PFSK-1 (cell line): ENCODE measurements around the gene ZNF786.
A peak's percentile ranks its signal among the peaks of the same experiment; 100 is the strongest.

Experiments used
- FOXP2 ChIP-seq: optimal IDR thresholded peaks from 2 replicates; pipeline ENCODE3; 2011; ENCODE audit warnings: borderline replicate concordance, control low read depth, inconsistent platforms; ENCODE audit not compliant: insufficient read depth; ENCODE audit errors: extremely low read length, extremely low read depth
- POLR2AphosphoS5 ChIP-seq: IDR thresholded peaks from 2 replicates; pipeline ENCODE4 v1.6.1; 2012; ENCODE audit warnings: low read depth, mild to moderate bottlenecking, control low read depth, low read length, moderate library complexity
- SIN3A ChIP-seq: IDR thresholded peaks from 2 replicates; pipeline ENCODE4 v1.6.1; 2012; ENCODE audit warnings: mild to moderate bottlenecking, low read length, moderate library complexity, borderline replicate concordance; ENCODE audit not compliant: insufficient read depth
- TAF1 ChIP-seq: IDR thresholded peaks from 2 replicates; pipeline ENCODE4 v1.6.1; 2012; ENCODE audit warnings: low read length, control low read depth, borderline replicate concordance; ENCODE audit not compliant: insufficient read depth
- TF ChIP-seq, protein P1 (sequence below), 2 experiments: IDR thresholded peaks; 2 replicates each; pipeline versions ENCODE4 v1.6.1 to v1.8.0; 2011 to 2012; ENCODE audit warnings: low read depth in 2 of 2, low read length in 2 of 2, control low read depth in 1 of 2, inconsistent platforms in 1 of 2, mild to moderate bottlenecking in 1 of 2, moderate library complexity in 1 of 2; ENCODE audit not compliant: insufficient read depth in 1 of 2

ZNF786 gene

DNA sequence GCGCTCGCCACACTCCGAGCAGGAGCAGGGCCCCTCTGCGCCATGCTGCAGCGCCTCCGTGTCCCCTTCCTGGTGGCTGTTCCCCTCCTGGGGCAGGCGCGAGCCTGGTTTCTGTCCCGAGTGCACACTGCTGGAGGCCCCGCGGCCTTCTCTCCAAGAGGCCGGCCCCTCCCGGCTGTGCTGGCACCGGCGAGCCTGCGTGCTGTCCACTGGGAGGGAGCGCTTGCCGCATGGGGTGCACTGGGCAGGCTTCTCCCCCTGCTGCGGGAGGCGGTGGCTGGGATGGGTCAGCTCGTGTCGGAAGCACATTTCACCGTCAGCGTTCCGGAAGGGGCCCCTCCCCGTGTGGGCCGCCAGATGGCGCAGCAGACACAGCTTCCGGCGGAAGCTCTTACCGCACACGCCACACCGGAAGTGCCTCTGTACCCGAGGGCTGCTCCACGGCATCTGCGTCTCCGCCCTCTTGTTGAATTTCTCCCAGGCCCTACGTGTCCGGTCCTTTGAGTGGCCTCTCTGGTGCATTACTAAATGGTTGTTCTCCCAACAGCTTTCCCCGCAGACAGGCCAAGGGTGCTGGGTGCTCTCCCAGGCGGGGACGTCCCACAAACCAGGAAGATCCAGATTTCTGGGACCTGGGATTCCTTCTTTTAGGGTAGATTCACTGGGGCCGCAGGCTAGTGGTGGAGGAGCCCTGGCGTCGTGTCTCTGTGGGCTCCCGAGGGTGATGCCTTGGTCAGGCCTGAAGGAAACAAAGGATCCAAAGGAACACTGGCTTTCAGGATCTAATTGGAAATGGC is 18.7 kb downstream of the ZNF786 start:
- TF ChIP-seq FOXP2 (peak; percentile 42), POLR2AphosphoS5 (no peak)

GRCh38 chr7:149071182-149071635 is 19.3 kb downstream of the ZNF786 start:
- TF ChIP-seq, protein P1, sequence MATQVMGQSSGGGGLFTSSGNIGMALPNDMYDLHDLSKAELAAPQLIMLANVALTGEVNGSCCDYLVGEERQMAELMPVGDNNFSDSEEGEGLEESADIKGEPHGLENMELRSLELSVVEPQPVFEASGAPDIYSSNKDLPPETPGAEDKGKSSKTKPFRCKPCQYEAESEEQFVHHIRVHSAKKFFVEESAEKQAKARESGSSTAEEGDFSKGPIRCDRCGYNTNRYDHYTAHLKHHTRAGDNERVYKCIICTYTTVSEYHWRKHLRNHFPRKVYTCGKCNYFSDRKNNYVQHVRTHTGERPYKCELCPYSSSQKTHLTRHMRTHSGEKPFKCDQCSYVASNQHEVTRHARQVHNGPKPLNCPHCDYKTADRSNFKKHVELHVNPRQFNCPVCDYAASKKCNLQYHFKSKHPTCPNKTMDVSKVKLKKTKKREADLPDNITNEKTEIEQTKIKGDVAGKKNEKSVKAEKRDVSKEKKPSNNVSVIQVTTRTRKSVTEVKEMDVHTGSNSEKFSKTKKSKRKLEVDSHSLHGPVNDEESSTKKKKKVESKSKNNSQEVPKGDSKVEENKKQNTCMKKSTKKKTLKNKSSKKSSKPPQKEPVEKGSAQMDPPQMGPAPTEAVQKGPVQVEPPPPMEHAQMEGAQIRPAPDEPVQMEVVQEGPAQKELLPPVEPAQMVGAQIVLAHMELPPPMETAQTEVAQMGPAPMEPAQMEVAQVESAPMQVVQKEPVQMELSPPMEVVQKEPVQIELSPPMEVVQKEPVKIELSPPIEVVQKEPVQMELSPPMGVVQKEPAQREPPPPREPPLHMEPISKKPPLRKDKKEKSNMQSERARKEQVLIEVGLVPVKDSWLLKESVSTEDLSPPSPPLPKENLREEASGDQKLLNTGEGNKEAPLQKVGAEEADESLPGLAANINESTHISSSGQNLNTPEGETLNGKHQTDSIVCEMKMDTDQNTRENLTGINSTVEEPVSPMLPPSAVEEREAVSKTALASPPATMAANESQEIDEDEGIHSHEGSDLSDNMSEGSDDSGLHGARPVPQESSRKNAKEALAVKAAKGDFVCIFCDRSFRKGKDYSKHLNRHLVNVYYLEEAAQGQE (IDR thresholded peaks at IDR 0.05; ENCODE audit: insufficient read depth in 1 of 2, low read depth in 2 of 2, low read length in 2 of 2) = no peak

GRCh38 chr7:149070372-149071125 is 20.0 kb downstream of the ZNF786 start:
- TF ChIP-seq, protein P1 (IDR thresholded peaks at IDR 0.05; ENCODE audit: insufficient read depth in 1 of 2, low read depth in 2 of 2, low read length in 2 of 2) = no peak
- TF ChIP-seq TAF1 (no peak), SIN3A (no peak), POLR2AphosphoS5 (no peak)

GRCh38 chr7:149067869-149068268 is 22.6 kb downstream of the ZNF786 start:
- TF ChIP-seq, protein P1 (IDR thresholded peaks at IDR 0.05; ENCODE audit: insufficient read depth in 1 of 2, low read depth in 2 of 2, low read length in 2 of 2) = no peak
- TF ChIP-seq TAF1 (no peak), POLR2AphosphoS5 (no peak), FOXP2 (no peak), SIN3A (no peak)

DNA sequence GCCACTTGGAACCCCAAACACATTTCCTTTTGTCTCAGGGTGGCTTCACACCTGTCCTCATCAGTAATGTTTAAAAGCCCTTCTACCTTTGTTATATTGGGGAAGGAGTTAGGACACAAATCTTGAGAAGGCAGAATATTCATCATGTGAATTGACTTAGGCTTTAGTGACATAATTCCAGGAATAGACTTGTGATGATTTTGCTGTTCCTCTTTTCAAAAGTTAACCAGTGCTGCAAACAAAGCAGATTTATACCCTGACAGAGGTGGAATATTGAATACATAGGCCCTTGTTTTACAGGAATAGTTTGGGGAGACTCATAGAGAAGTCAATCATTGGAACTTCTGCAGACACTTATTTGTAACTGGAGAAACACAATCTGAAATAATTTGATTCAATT is 27.0 kb downstream of the ZNF786 start:
- TF ChIP-seq SIN3A (no peak), POLR2AphosphoS5 (no peak), TAF1 (no peak), FOXP2 (no peak)
- TF ChIP-seq, protein P1 (IDR thresholded peaks at IDR 0.05; ENCODE audit: insufficient read depth in 1 of 2, low read depth in 2 of 2, low read length in 2 of 2) = no peak
